Prostate gland (tissue), 2 donors: ENCODE data around the gene HYCC1. TPM values are rescaled to one million over a fixed set of nuclear protein-coding genes. Genes with fewer than 3 reads are reported as not detected.

Experiments used
- DNase-seq: peaks from one replicate; pipeline ENCODE4 v3.0.0-alpha.2; 2019; ENCODE audit warnings: low spot score
- H3K27ac ChIP-seq, 2 donors: fragments of 200-600 bp; sonication (generic); 2 replicates each; pipeline ENCODE4 v1.5.1; 2017 to 2019
- H3K27me3 ChIP-seq: fragments of 200-600 bp; sonication (generic); replicated peaks from 2 replicates; pipeline ENCODE4 v1.5.1; 2019; ENCODE audit not compliant: insufficient read depth
- H3K36me3 ChIP-seq, 2 donors: fragments of 200-600 bp; sonication (generic); 1 replicate in 1 of 2; 2 replicates in 1 of 2; pipeline versions ENCODE4 v1.5.1 to v1.8.1; 2017 to 2019
- H3K4me1 ChIP-seq: fragments of 200-600 bp; sonication (generic); replicated peaks from 2 replicates; pipeline ENCODE4 v1.5.1; 2019
- H3K4me3 ChIP-seq, 2 donors: fragments of 200-600 bp; sonication (generic); 2 replicates each; pipeline ENCODE4 v1.5.1; 2017 to 2019
- H3K9me3 ChIP-seq: fragments of 200-600 bp; sonication (generic); 2 replicates; pipeline ENCODE4 v1.5.1; 2017
- CTCF ChIP-seq, 4 experiments: fragments of 200-600 bp in 2 of 4; fragments of 450-650 bp in 2 of 4; sonication (generic) in 2 of 4; IDR thresholded peaks; 1 replicate in 3 of 4; 2 replicates in 1 of 4; pipeline ENCODE4 v1.5.1; 2016 to 2019; ENCODE audit warnings: antibody characterized with exemption in 4 of 4, mild to moderate bottlenecking in 2 of 4, moderate library complexity in 2 of 4
- POLR2A ChIP-seq: fragments of 450-650 bp; IDR thresholded peaks from one replicate; pipeline ENCODE4 v1.6.1; 2016; ENCODE audit warnings: antibody characterized with exemption, mild to moderate bottlenecking
- POLR2AphosphoS5 ChIP-seq: sonication (generic); formaldehyde crosslinking; IDR thresholded peaks from one replicate; pipeline ENCODE4 v1.6.1; 2017; ENCODE audit warnings: antibody characterized with exemption
- WGBS: methylation state at CpG from one replicate; pipeline ENCODE4 v1.1.5; 2018; 5-methylcytosine and 5-hydroxymethylcytosine counted together
- intact Hi-C: fragments of 100-400 bp; cut with DNase I; formaldehyde crosslinking; loops from one replicate; pipeline ENCODE4 v1.14.2; 2022
- total RNA-seq, 2 donors: library from RNA; depleted of rRNA; stranded (reverse); fragments of >200 nt; gene quantifications; one replicate each; pipeline ENCODE4 v1.1.0, GENCODE V29; 2016

Gene HYCC1
- 10 to 100 TPM; 15.7 to 18.3 TPM for total RNA-seq

- Histone ChIP-seq H3K36me3 (no peaks in the 10 kb centered on the region), H3K4me3 (peak within 1 kb of the TSS; percentile 77 to 87), H3K4me1 (no peaks in the 10 kb centered on the region), H3K27me3 (no peaks in the 10 kb centered on the region), H3K27ac (peak within 1 kb of the TSS; percentile 57 to 63), H3K9me3 (no peaks in the 10 kb centered on the region)
- WGBS: 4% methylated on average over 55 of the region's 61 CpGs
- TF ChIP-seq POLR2AphosphoS5: peak; percentile 100
- TF ChIP-seq POLR2A: peak; percentile 98
- peak in 3 of 4 experiments; percentile 47 to 79 (median 79) for TF ChIP-seq CTCF (IDR thresholded peaks at IDR 0.05)
- DNase-seq: peak; percentile 99
- intact Hi-C loops: loop anchor here (5.0 to 10.0 kb wide), 2 partner anchors 162 to 671 kb away; partner anchors contain the start of gene FAM221A
Measured at GRCh38 chr7:23013715-23014649, at the start of gene HYCC1. Gene HYCC1, minus strand, starts transcription at chr7:23014130. Its CDS starts 23,019 bp downstream, at chr7:22991111.

GRCh38 chr7:23062452-23062851, 48.5 kb upstream of the HYCC1 start:
- no peak for DNase-seq
- TF ChIP-seq POLR2A (no peak), CTCF (IDR thresholded peaks at IDR 0.05) (no peak), POLR2AphosphoS5 (no peak)
- Histone ChIP-seq H3K4me1 (no peaks in the 10 kb centered on the region), H3K36me3 (no peaks in the 10 kb centered on the region), H3K9me3 (no peaks in the 10 kb centered on the region), H3K4me3 (no peak overlapping the region), H3K27me3 (no peaks in the 10 kb centered on the region), H3K27ac (no peak overlapping the region)
- WGBS: 89% methylated on average over 7 of the region's 7 CpGs
- intact Hi-C loops: no loop called here

- Histone ChIP-seq H3K27me3 (no peaks in the 10 kb centered on the region), H3K4me3 (no peak overlapping the region), H3K4me1 (no peaks in the 10 kb centered on the region), H3K9me3 (no peaks in the 10 kb centered on the region), H3K36me3 (no peaks in the 10 kb centered on the region), H3K27ac (no peak overlapping the region)
- TF ChIP-seq CTCF (IDR thresholded peaks at IDR 0.05) (no peak), POLR2A (no peak), POLR2AphosphoS5 (no peak)
- DNase-seq: no peak
- 99% methylated on average over 5 of the region's 6 CpGs for WGBS
- intact Hi-C loops: no loop called here
Measured at GRCh38 chr7:23061327-23061726, 47.4 kb upstream of the HYCC1 start.

GRCh38 chr7:23058408-23059096, 44.6 kb upstream of the HYCC1 start:
- Histone ChIP-seq H3K36me3 (no peaks in the 10 kb centered on the region), H3K4me3 (no peak overlapping the region), H3K27ac (no peak overlapping the region), H3K9me3 (no peaks in the 10 kb centered on the region), H3K27me3 (no peaks in the 10 kb centered on the region), H3K4me1 (no peaks in the 10 kb centered on the region)
- TF ChIP-seq POLR2AphosphoS5: no peak
- TF ChIP-seq CTCF (IDR thresholded peaks at IDR 0.05): no peak
- TF ChIP-seq POLR2A: no peak
- WGBS: 22% methylated on average over 6 of the region's 6 CpGs
- DNase-seq: no peak
- intact Hi-C loops: loop anchor here (5.0 kb wide), 1 partner anchor 331 kb away; the partner anchor contains the start of gene IL6
